HEK293T (cell line): ENCODE data around the gene ACBD6.

ENCODE experiments used
- L3MBTL2 ChIP-seq: fragments of 450-650 bp; conservative IDR thresholded peaks from 2 replicates; pipeline ENCODE4 v1.6.1; 2016; ENCODE audit warnings: mild to moderate bottlenecking
- SUZ12 ChIP-seq: fragments of 450-650 bp; IDR thresholded peaks from 2 replicates; pipeline ENCODE4 v1.6.1; 2016; ENCODE audit warnings: mild to moderate bottlenecking

GRCh38 chr1:180415236-180415848, 87.0 kb downstream of the ACBD6 start:
- no peak for TF ChIP-seq SUZ12
- TF ChIP-seq L3MBTL2: no peak
